Endometrium (tissue), 2 donors: ENCODE data around the gene PIGN.

Experiments
- FAIRE-seq: peaks from 2 replicates; lab custom pipeline; 2012; peaks lifted over from hg19 to GRCh38; lab: Jason Lieb, UNC
- donor health status: control.
- donor health status: control.

Gene PIGN

DNA sequence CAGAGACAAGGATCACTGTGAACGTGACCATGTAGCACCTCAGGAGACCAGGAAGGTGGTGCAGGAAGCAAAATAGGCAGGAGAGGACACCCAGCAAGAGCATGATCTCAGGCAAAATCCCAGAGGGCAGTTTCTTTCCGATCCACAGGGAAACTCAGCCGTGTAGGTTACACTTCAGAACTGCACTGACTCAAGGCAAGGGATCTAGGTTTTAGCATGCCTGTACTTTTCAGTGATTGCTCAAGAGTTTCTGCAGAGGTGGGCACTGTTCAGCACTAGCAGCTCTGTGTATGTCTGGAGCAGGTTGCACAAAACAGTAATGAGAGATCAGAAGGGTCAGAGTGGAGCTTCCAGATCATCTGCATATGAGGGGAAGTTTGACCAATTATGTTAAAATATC is 177.3 kb downstream of the PIGN start:
- no peak for FAIRE-seq

DNA sequence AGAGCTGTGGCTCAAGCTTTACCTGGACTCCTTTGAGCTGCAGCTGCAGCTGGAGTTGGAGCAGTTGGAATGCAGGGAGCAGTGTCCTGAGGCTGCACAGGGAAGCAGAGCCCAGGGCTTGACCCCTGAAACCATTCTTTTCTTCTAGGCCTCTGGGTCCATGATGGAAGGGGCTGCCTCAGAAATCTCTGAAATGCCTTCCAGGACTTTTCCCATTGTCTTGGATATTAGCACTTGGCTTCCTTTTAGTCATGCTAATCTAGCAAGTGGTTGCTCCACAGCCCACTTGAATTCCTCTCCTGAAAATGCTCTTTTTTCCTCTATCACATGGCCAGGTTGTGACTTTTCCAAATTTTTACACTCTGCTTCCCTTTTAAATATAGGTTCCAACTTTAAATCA is 185.5 kb downstream of the PIGN start:
- FAIRE-seq: no peak

DNA sequence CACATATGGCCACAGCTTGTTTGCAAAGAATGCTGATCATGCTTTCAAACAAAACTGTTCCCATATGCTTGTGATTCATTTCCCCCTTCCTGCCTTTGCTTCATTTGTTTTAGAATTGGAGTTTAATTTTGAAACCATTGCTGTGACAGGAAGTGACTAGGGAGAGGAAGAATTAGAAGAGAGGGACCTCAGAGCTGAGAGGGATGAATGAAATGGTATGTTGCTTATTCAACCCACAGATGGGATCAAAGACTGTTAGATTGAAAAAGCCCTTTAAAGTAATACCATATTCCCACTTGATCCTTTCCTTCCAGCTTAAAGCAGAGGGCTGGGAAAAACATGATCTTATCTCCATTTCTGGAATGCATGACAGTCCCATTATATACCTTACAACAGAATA is 187.9 kb downstream of the PIGN start:
- no peak for FAIRE-seq

DNA sequence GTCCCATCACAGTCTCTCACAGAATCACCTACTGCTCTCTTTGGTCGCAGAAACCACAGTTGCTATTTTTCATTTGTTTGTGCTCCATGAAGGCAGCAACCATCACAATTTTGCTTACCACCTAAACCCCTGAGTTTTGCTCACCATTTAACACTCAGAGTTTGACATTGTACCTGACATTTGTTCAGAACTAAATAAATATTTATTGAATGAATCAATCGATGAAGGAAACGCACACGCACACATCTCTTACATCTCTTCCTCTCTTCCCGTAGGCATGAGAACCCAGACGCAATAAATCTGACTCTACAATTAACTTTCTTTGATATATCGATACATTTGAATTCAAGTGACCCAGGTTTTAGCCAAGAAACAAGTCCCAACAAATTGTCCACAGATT is 188.5 kb downstream of the PIGN start:
- no peak for FAIRE-seq

DNA sequence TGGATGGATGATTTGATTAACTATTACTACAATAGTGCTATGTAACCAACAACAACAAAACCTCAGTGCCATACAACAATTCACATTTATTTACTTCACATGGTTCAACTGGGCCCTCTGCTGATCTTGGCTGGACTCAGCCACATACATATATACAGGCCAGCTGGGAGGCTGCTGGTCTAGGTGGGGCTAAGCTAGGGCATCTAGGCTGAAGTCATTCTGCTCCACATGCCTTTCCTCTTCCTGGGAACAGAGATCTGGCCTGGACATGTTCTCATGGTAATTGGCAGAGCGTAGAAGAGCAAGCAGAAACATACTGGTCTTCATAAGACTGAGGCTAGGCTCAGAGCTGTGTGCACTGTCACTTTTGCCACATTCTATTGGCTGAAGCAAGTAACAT is 191.2 kb downstream of the PIGN start:
- no peak for FAIRE-seq

DNA sequence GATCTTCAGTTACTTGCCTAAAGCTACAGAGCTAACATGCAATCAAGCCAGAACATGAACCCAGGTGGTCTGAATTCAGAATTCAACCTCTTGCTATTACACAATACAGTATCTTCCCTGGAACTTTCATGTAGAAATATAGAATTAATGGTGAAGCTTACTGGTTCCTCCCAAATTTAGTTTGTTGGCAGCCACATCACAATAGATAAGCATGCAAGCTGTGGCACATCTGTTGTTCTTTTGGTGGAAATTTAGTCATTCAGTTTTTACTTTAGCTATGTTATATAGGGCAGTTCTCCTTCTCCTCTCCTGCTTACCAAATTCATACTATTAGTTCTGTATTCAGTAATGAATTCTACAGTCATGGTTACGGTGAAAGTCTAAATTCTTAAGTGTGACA is 193.0 kb downstream of the PIGN start:
- no peak for FAIRE-seq

DNA sequence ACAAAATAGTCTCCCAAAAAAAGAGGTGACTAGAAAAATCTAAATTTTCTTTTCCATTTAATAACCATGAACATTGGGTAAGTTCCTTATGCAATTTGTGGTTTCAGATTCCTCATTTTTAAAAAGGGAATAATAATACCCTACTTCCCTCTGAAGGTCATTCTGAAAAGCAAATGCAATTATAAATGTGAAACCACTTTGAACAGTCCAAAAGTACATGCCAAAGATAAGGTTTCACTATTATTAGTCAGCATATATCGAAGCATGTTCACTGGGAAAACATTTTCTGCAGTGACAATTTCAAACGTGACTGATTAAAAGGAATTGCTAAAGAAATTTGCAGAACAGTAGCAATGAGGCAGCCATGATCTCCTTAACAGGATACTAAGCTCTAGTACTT is 193.9 kb downstream of the PIGN start:
- FAIRE-seq: peak; percentile 67

DNA sequence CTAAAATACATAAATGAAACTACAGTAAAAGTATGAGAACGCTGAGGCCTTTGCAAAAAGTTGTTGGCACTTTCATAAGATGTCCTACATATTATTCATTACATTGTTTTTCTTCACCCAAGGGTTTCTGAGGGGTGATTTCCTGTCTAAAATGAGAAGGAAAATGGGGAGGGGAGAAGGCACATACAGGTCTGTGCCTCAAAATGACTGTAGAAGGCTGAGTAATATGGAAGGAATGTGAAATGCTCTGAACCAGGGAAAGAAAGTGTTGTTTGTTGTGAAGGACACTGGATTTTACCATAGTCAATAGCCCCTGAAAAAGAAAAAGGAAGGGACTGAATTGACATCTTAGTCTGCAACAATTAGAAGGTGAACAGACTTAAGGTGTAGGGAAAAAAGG is 194.6 kb downstream of the PIGN start:
- no peak for FAIRE-seq

DNA sequence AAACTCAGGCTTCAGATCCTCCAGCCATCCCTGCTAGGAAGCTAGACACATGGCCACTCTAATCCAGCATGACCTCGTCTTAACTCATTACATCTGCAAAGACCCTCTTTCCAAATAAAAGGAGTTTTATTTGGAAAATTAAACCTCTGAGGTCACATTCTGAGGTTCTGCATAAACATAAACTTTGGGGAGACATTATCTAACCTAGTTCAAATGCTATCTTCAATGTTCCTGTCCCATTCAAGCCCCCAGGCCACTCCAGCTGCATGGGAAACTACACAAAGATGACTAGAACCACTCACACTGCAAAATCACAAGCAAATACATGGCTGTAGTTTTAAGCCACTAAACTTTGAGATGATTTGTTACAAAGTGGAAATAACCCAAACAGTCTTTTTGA is 195.0 kb downstream of the PIGN start:
- peak; percentile 4 for FAIRE-seq

DNA sequence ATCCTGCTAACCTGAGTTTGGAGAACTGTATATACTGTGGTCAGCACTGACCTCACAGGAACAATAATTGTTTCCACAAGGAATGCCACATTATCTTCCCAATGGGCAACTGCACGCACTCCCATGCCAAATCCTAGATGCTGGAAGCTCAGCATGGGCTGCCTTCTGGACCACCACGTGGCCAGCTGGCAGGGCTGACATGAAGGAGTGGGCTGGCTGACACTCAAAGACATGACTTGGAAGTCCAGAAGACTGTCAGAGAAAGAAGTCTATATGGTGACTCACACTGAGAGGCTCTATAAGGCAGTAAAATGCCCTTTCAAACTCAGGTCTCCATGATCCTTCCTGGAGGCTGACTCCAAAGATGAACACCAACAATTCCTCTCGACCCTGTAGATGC is 195.7 kb downstream of the PIGN start:
- no peak for FAIRE-seq
